GM20000 (cell line): ENCODE results near the gene ASMTL.

ENCODE experiments used
- DNase-seq: peaks from one replicate; pipeline ENCODE4 v3.0.0; 2012; ENCODE audit warnings: low spot score
- CTCF ChIP-seq: IDR thresholded peaks from 2 replicates; pipeline ENCODE4 v1.5.1; 2012; ENCODE audit warnings: mild to moderate bottlenecking, control low read depth; ENCODE audit errors: extremely low read depth, missing control alignments

The ASMTL gene

GRCh38 chrX:1358793-1359476, 93.8 kb downstream of the ASMTL start:
- no peak for DNase-seq
- no peak for TF ChIP-seq CTCF

GRCh38 chrX:1357993-1358392, 94.7 kb downstream of the ASMTL start:
- no peak for TF ChIP-seq CTCF
- DNase-seq = no peak

DNA sequence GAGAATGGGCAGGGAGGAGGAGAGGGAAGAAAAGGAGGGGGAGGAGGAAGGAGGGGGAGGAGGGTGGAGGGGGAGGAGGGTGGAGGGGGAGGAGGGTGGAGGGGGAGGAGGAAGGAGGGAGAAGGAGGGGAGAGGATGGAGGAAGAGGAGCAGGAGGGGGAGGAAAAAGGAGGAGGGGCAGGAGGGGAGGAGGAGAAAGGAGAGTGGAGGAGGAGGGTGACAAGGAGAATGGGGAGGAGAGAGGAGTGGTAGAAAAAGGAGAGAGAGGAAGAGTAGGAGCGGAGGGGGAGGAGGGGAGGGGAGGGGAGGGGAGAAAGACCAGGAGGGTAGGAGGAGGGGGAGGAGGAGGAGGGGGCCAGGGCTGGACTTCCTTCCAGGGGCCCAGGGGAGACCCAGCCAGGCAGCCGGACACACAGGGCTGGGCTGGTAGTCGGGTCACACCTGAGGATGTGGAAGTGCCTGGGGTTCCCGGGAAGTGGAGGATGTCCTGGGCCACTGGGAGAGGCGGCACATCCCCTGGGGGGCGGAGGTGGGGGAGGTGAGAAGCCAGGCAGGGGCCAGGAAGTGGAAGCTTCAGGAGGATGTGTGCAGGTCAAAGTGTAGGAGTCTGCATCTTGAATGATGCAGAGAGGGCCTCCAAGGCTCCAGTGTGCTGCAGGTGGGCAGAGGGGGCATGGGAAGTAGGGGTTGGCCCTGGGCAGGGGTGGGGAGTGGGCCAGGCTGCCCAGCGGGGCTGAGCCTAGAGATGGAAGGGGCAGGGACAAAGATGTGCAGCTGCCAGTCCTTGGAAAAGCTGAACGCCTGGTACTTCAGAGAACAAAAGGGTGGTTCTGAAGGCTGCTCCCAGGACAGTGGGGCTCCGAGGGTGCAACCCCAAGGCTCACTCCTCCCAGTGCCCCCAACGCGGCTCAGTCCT, 97.3 kb downstream of the ASMTL start:
- TF ChIP-seq CTCF = no peak
- no peak for DNase-seq

DNA sequence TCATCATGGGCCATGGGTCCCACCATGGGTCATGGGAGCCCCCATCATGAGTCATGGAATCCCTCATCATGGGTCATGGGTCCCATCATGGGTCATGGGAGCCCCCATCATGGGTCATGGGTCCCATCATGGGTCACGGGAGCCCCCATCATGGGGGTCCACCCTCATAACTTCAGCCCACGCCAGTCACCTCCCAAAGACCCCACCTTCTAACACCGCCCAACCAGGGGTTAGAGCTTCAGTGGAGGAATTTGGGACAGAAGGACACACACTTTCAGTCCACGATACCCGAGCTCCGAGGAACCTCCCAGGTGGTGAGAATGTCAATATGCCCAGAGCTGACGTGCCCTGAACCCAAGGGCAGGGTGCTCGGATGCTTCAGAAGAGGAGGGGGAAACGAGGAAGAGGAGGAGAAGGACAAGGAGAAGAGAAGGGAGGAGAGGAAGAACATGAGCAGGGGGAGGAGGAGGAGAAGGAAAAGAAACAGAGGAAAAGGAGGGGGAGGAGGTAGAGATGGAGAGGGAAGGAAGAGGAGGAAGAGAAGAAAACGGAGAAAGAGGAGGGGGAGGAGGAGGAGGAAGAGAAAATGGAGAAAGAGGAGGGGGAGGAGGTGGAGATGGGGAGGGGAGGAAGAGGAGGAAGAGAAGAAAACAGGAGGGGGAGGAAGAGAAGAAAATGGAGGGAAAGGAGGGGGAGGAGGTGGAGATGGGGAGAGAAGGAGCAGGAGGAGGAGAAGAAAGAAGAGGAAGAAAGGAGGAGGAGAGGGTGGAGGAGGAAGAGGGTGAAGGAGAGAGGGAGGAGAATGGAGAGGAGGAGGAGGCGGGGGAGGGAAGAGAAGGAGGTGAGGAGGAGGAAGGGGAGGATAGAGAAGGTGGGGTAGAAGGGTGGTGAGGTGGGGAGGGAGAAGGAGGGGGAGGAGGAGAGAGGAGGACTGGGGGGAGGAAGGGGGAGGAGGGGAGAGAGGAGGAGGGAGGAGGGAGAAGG, 98.4 kb downstream of the ASMTL start:
- DNase-seq = no peak
- no peak for TF ChIP-seq CTCF
